K562 (cell line): ENCODE measurements around the gene ACADVL. TPM values are rescaled to one million over a fixed set of nuclear protein-coding genes. Genes with fewer than 3 reads are reported as not detected.

Experiments
- CGGBP1 ChIP-seq: fragments of 250-450 bp; sonication (Bioruptor Pico); IDR thresholded peaks from 2 replicates; pipeline ENCODE4 v1.9.0; 2021; ENCODE audit warnings: mild to moderate bottlenecking
- CREB3L1 ChIP-seq: fragments of 450-650 bp; IDR thresholded peaks from 2 replicates; pipeline ENCODE4 v1.6.1; 2014; ENCODE audit warnings: low read depth, mild to moderate bottlenecking, moderate library complexity, borderline replicate concordance
- ETS1 ChIP-seq: conservative IDR thresholded peaks from 2 replicates; pipeline ENCODE4 v1.6.1; 2011; ENCODE audit warnings: low read depth, mild to moderate bottlenecking, low read length; ENCODE audit not compliant: control insufficient read depth
- HMG20A ChIP-seq: fragments of 450-650 bp; formaldehyde crosslinking; conservative IDR thresholded peaks from 2 replicates; pipeline ENCODE4 v1.4.0; 2020; ENCODE audit warnings: mild to moderate bottlenecking, mixed read lengths
- KLF1 ChIP-seq: fragments of 450-650 bp; IDR thresholded peaks from 2 replicates; pipeline ENCODE4 v1.6.1; 2016; ENCODE audit warnings: missing genetic modification characterization, missing compliant biosample characterization
- MAFG ChIP-seq: fragments of 450-650 bp; conservative IDR thresholded peaks from 2 replicates; pipeline ENCODE4 v1.6.1; 2016; ENCODE audit warnings: missing genetic modification characterization, missing compliant biosample characterization
- MTA2 ChIP-seq: fragments of 450-650 bp; IDR thresholded peaks from 2 replicates; pipeline ENCODE4 v1.6.1; 2016; ENCODE audit warnings: low read depth
- NCOA1 ChIP-seq: fragments of 450-650 bp; IDR thresholded peaks from 2 replicates; pipeline ENCODE4 v1.6.1; 2016; ENCODE audit warnings: low read depth
- NR0B1 ChIP-seq: fragments of 450-650 bp; IDR thresholded peaks from one replicate; pipeline ENCODE4 v1.6.1; 2018; ENCODE audit warnings: mild to moderate bottlenecking, moderate library complexity; ENCODE audit not compliant: partially characterized antibody
- SAP30 ChIP-seq: fragments of 200-600 bp; sonication (generic); IDR thresholded peaks from 2 replicates; pipeline ENCODE4 v1.6.1; 2012; ENCODE audit warnings: borderline replicate concordance, low read depth, mild to moderate bottlenecking, moderate library complexity, low read length, control low read depth, inconsistent platforms; ENCODE audit not compliant: insufficient read depth, poor library complexity, severe bottlenecking
- SETDB1 ChIP-seq: IDR thresholded peaks from one replicate; pipeline ENCODE4 v1.6.1; 2012; ENCODE audit warnings: low read length, control low read depth, inconsistent platforms
- SMARCB1 ChIP-seq: IDR thresholded peaks from 2 replicates; pipeline ENCODE4 v1.6.1; 2011; ENCODE audit warnings: improper control_type of control experiment, low read depth; ENCODE audit not compliant: insufficient read length
- TOE1 ChIP-seq, 2 experiments: fragments of 450-650 bp in 1 of 2; sonication (generic) in 1 of 2; formaldehyde crosslinking in 1 of 2; IDR thresholded peaks; 2 replicates each; pipeline versions ENCODE4 v1.7.1 to v1.8.0; 2016 to 2022; ENCODE audit warnings: borderline replicate concordance in 2 of 2, mild to moderate bottlenecking in 2 of 2, antibody characterized with exemption in 1 of 2, inconsistent platforms in 1 of 2, low read depth in 1 of 2, missing genetic modification reagents in 1 of 2, moderate library complexity in 1 of 2
- VEZF1 ChIP-seq: fragments of 200-800 bp; sonication (Bioruptor generic); IDR thresholded peaks from 2 replicates; pipeline ENCODE4 v1.6.1; 2017; ENCODE audit warnings: missing genetic modification characterization, missing compliant biosample characterization
- ZBTB34 ChIP-seq: fragments of 250-450 bp; sonication (Bioruptor Pico); IDR thresholded peaks from 2 replicates; pipeline ENCODE4 v1.8.0; 2021; ENCODE audit warnings: mild to moderate bottlenecking, moderate library complexity
- ZNF740 ChIP-seq, 3 experiments: fragments of 200-800 bp in 1 of 3; sonication (Bioruptor generic) in 1 of 3; sonication (generic) in 1 of 3; formaldehyde crosslinking in 1 of 3; IDR thresholded peaks; 2 replicates each; pipeline versions ENCODE4 v1.6.1 to v1.8.0; 2016 to 2022; ENCODE audit warnings: mild to moderate bottlenecking in 2 of 3, missing compliant biosample characterization in 2 of 3, missing genetic modification characterization in 2 of 3, missing genetic modification reagents in 1 of 3
- polyA plus RNA-seq, 8 experiments: library from polyadenylated mRNA; depleted of rRNA in 4 of 8; stranded (reverse) in 5 of 8; unstranded in 3 of 8; fragments of >200 nt; fragmentation: Nextera tagmentation in 2 of 8; fragmentation: Illumina TruSeq in 1 of 8; extraction: Ambion mirVana in 2 of 8; extraction: Trizol in 1 of 8; gene quantifications; 2 replicates each; pipeline versions ENCODE4 v1.2.1 to v1.2.3, GENCODE V29; 2011 to 2014; ENCODE audit warnings: inconsistent platforms in 1 of 8, missing spikeins in 1 of 8
- total RNA-seq, 7 experiments: library from RNA; depleted of rRNA in 6 of 7; stranded (reverse); fragments of >200 nt in 6 of 7; fragmentation: Illumina TruSeq in 2 of 7; extraction: Trizol in 2 of 7; gene quantifications; 2 replicates each; pipeline versions ENCODE4 v1.2.1 to v1.2.3, GENCODE V29; 2011 to 2021; ENCODE audit warnings: low replicate concordance in 1 of 7

Gene ACADVL
- total and polyA plus RNA-seq, 9 of the 15 experiments (the other 6 are each of a cell fraction or from before 2014, with no cell fraction given) = 25.5 to 449 (median 214) TPM

- TF ChIP-seq ETS1 (no peak), VEZF1 (CRISPR knock-in tag) (peak; percentile 81; the same call in 1 of the 2 replicates), ZBTB34 (CRISPR knock-in tag) (no peak), SAP30 (peak; percentile 12), SETDB1 (no peak), SMARCB1 (no peak), NCOA1 (no peak), MAFG (tag) (no peak), MTA2 (no peak), ZNF740 (CRISPR knock-in tag; IDR thresholded peaks at IDR 0.05) (0 out of 2 replicates have a peak, but pooled peaks have one; percentile 7), ZNF740 (tag; IDR thresholded peaks at IDR 0.05) (no peak), CREB3L1 (peak; percentile 84), CGGBP1 (CRISPR knock-in tag) (0 out of 2 replicates have a peak, but pooled peaks have one; percentile 71), HMG20A (CRISPR knock-in tag) (no peak), NR0B1 (no peak), TOE1 (IDR thresholded peaks at IDR 0.05; ENCODE audit: borderline replicate concordance) (no peak), TOE1 (CRISPR knock-in tag; IDR thresholded peaks at IDR 0.05; ENCODE audit: borderline replicate concordance, low read depth) (no peak), KLF1 (tag) (no peak)
These were observed 32.0 kb downstream of the ACADVL start, which contains the start of gene CTDNEP1 (continued) for GRCh38 chr17:7251661-7252175.
